GM19328 (cell line): ENCODE data around the gene ADAT1.

ENCODE experiments used
- ATAC-seq: cut with Tn5 transposase; IDR thresholded peaks from one replicate; pipeline ENCODE4 v1.9.1; 2021; ENCODE audit warnings: mild to moderate bottlenecking, moderate library complexity; ENCODE audit not compliant: unreplicated experiment

Gene ADAT1

DNA sequence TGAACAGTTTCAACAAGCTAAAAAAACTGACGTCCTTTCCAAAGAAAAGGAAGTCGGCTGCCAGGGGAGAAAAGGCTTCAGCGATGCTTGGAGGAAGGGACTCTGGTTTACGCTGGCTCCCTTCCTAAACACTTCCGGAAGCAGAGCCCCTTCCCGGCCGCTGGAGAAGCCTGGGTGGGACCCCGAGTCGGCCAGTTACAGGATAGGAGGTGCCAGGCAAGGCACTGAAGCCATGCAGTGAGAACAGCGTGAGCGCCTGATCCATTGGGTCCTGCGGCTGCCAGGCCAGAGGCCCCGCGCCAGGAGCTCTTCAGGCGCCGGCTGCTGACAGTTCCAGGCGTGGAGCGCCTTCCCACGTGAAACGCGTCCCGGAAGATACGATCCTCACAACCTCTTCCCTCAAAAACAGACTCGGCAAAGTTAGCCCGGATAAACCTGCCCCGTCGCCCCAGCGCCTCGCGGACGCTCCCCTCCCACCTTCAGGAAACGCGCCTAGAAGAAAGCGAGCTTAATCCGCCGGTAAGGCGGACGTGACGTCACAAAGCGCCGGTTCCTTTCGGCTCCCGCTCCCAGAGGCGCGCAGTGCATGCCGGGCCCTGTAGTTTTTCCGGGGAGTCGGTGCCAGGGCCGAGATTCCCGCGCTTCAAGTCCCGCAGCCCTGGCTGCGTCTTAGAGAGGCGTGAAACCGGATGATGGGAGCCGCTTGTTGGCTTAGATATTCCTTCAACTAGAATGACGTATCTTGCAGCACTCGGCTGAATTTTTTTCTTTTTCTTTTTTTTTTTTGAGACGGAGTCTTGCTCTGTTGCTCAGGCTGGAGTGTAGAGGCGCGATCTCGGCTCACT lies at the start of gene ADAT1:
Gene ADAT1 (minus strand): TSS at position 521 of the 845 bp plus-strand sequence. CDS start 2,482 bp downstream, outside the sequence.
- ATAC-seq = peak; percentile 90

DNA sequence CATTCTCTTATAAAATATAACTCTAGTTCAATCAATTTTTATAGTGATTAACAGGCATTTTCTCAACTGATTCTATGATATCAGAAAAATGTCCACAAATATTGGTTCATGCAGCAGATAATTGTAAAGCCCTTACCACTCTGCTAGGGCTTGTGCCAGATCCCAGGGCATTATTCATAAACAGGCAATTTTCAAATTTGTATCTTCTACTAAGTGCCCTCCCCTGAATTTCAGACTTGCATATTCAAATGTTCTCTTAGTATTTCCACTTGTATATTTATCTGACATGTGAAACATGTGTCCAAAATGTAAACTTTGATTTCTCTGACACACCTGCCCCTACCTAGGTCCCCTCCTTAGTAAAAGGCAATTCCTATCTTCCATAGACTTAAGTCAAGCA lies 44.4 kb upstream of the ADAT1 start:
- ATAC-seq = no peak

- ATAC-seq = no peak
These were observed 37.7 kb upstream of the ADAT1 start for GRCh38 chr16:75660726-75661302.

DNA sequence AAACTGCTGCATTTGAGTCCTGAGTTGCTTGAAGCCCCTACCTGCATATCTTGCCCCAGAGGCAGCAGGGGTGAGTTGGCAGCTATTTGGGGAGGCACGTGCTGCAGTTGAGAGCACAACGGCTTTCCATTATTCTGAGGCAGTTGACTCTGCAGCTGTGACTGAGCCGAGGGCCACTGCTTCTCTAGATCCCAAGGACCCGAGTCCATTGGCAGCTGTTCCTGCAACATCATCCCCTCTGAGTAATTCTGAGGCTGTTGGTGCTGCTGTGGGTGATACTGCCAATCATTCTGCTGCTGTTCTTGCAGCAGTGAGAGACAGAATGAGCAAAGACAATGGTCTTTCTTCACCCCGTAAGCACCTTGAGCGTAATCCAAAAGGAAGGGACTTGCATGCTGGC lies 37.2 kb upstream of the ADAT1 start:
- ATAC-seq = no peak

GRCh38 chr16:75658175-75658574 lies 35.1 kb upstream of the ADAT1 start:
- no peak for ATAC-seq

DNA sequence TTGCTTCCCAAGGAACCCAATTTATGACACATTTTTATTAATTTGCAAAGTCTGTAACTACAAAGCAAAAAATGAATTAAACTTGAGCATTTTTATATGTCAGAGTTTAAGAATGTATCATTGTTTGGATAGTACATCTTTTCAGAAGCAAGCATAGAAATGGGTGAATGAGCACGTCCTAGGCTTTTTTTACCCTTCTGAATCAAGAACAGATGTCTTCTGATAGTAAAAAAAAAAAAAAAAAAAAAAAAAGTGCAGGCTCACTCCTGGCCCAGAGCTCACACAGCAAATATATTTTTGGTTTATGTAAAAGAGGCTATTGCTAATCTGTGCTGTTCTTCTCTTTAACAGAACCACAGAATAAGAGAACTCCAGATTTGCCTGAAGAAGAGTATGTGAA lies 30.8 kb upstream of the ADAT1 start:
- no peak for ATAC-seq

DNA sequence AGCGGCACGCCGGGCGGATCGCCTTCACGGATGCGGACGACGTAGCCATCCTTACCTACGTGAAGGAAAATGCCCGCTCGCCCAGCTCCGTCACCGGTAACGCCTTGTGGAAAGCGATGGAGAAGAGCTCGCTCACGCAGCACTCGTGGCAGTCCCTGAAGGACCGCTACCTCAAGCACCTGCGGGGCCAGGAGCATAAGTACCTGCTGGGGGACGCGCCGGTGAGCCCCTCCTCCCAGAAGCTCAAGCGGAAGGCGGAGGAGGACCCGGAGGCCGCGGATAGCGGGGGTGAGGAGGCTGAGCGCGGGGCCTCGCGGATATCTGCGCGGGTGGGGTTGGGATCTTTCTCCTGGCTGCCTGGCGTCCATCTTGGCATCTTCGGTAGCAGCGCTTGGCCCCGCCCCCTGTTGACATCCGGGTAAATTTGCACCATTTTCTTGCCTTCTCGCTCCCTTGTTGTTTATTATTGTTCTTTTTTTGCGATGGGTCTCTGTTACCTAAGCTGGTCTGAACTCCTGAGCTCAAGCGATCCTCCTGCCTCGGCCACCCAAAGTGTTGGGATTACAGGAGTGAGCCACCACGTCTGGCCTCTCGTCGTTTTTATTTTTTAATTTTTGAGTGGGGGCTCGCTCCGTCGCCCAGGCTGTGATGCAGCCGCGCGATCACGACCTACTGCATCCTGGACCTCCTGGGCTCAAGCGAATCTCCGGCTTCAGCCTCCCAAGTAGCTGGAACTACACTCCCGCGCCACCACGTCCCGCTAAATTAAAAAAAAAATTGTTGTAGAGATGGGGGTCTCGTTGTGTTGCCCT lies 25.4 kb upstream of the ADAT1 start:
- peak; percentile 18 for ATAC-seq

DNA sequence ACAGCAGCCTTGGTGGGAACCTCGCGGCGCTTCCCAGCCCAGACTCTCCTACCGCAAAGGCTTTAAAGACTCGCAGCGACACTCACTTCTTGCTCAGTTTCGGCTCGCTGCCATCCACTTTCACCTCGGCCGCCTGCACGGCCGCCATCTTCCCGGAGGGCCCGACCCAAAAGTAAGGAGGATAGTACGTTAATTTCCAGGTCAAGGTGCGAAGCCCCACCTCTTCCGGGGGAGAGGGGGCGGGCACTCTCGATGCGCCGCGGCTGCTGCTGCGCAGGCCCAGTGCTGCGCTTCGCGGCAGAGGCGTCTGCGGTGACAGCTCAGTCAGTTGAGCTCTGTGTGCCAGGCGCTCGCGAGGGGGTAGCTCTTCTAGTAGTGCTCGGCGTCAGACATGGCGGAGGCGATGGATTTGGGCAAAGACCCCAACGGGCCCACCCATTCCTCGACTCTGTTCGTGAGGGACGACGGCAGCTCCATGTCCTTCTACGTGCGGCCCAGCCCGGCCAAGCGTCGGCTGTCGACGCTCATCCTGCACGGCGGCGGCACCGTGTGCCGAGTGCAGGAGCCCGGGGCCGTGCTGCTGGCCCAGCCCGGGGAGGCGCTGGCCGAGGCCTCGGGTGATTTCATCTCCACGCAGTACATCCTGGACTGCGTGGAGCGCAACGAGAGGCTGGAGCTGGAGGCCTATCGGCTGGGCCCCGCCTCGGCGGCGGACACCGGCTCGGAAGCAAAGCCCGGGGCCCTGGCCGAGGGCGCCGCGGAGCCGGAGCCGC lies 24.6 kb upstream of the ADAT1 start, which contains the start of the genes KARS1 and TERF2IP:
Gene KARS1 (minus strand): TSS at position 174 of the 773 bp plus-strand sequence. CDS start 26 bp downstream, at position 148.
Gene TERF2IP (plus strand): TSS at position 282 of the 773 bp plus-strand sequence. CDS start 110 bp downstream, at position 392.
- peak; percentile 86 for ATAC-seq

GRCh38 chr16:75647112-75647491 lies 24.0 kb upstream of the ADAT1 start:
- peak; percentile 10 for ATAC-seq

- ATAC-seq = no peak
These were observed 21.3 kb upstream of the ADAT1 start for GRCh38 chr16:75644240-75645012.

DNA sequence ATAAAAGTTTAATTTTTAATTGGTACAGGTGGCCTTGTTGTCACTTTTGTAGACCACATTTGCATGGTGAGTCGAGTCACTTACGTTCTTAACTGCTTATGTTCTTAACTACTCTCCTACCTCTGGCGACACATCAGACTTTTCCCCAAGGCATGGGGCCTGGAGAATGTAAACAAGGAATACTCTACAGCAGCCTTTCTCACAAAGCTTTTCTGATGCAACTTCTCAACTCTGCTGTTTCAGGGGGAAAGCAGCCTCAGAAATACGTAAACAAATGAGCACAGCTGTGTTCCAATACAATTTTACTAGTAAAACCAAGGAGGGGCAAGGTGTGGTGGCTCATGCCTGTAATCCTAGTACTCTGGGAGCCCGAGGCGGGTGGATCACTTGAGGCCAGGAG lies 17.5 kb upstream of the ADAT1 start:
- ATAC-seq = no peak

DNA sequence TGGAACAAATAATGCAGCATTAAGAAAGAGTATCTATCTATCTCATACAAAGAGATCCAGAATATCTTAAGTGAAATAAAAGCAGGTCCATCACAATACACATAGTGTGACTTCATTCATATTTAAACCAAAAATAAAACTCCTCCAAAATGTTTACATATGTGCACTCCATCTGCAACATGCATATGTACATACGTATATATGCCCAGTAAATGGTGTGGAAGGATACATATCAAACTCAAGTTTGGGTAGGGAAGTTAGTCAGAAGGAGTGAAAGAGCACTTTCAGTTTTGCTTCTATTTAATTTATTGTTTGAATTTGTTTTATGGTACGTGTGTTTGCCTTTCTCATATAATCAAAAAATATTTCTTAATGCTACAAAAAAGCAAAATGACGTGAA lies 12.0 kb upstream of the ADAT1 start:
- no peak for ATAC-seq

DNA sequence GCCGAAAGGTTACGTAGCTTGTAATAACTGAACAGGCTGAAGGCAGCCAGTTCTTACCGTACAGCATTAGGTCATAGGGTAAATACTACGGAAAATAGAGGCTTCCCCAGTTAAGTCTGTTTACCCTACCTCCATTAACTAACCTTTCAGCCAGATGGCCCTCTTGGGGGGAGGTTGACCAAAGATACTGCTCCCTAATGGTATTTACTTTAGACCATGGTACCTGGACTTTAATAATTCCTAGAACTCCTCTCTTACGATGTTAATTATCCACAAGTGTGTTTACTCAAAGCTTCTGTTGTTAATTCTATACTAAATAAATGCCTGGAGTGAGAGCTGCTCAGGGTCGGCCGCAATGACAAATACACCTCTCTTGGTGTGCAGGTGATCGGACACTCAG lies 9.8 kb upstream of the ADAT1 start:
- no peak for ATAC-seq

DNA sequence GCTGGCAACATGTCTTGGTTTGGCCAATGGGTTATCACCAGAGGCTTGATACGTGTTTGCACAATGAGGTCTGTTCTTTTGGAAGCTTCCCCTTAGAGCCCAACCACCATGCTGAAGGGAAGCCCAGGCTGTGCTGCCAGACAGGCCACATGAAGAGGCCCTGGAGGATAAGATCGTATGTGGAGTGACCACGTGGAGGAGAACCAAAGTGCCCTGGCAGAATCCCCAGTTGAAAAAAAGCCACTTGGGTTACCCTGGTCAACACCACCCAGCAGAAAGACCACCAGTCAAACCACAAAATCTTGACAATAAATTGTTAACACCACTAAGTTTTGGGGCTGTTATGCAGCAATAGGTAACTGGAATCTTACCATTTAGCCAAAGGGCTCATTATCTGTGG lies 7.0 kb upstream of the ADAT1 start:
- no peak for ATAC-seq

- ATAC-seq = no peak
These were observed 6.1 kb upstream of the ADAT1 start for GRCh38 chr16:75629132-75629531.

GRCh38 chr16:75628351-75628750 lies 5.3 kb upstream of the ADAT1 start:
- no peak for ATAC-seq

GRCh38 chr16:75627851-75628250 lies 4.8 kb upstream of the ADAT1 start:
- ATAC-seq = no peak

DNA sequence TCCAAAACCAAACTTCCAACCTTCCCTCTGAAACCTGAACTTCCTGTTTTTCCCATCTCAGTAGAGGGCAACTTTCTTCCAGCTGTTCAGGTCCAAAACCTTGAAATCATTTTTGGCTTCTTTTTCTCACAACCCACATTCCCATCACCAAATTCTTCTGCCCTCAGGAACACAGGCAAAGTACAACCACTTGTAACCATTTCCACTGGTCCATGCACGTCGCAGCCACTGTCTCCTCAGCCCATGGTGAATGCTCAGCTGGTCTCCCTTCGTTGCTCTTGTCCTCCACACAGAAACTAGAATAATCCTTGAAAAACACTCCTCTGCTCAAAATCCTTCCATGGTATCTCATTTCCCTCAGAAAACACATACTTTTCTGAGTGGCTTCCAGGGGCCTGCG lies 3.7 kb upstream of the ADAT1 start:
- no peak for ATAC-seq

GRCh38 chr16:75624921-75625334 lies 1.8 kb upstream of the ADAT1 start:
- no peak for ATAC-seq

DNA sequence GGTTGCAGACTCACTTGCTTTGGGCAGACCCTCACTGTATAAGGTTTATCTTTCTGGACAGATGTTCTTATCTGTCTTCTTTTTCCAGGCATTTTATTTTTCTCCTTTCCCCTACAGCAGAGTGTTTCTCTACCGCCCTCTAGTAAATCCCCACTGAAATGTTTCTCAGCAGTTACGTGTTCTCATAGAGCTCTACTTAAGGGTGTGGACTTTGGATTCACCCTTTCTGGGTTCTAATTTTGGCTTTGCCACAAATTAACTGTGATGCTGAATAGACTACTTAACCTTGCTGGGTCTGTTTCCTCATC lies 2.0 kb downstream of the ADAT1 start:
- ATAC-seq = no peak
